HG03354 (cell line): ENCODE data around the gene PHLDA2.
"Not testable (repeated sequence)": the region's sequence is repeated elsewhere in the genome, so short reads cannot be mapped to it uniquely, and the experiment has no call there.

ENCODE experiments used
- ATAC-seq: cut with Tn5 transposase; IDR thresholded peaks from one replicate; pipeline ENCODE4 v1.9.1; 2021; ENCODE audit warnings: mild to moderate bottlenecking; ENCODE audit not compliant: unreplicated experiment, poor library complexity, severe bottlenecking

The PHLDA2 gene

DNA sequence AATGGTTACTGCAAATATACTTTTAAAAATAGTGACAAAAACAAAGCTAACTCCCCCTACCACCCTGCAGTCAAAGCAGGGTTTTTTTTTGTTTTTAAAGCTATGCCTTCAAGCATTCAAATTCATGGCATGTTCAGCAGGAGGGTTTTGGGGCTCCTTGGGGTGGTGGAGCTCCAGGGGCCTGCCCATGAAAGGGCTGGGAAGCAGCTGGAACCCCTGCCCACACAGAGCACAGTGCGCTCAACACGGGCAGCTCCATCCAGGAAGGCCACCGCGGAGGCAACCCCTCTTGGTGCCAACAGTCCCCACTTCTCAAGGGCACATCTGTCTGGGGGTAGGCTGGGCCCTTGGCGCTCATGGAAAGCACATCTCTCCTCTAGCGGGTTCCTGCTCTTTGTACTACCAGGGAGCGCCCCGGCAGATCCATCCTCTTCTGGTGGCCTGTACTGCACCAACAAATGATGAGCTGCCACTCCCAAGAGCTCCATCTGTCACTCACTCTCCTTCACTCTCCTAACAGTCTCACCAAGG is 16.6 kb upstream of the PHLDA2 start:
- no peak for ATAC-seq

DNA sequence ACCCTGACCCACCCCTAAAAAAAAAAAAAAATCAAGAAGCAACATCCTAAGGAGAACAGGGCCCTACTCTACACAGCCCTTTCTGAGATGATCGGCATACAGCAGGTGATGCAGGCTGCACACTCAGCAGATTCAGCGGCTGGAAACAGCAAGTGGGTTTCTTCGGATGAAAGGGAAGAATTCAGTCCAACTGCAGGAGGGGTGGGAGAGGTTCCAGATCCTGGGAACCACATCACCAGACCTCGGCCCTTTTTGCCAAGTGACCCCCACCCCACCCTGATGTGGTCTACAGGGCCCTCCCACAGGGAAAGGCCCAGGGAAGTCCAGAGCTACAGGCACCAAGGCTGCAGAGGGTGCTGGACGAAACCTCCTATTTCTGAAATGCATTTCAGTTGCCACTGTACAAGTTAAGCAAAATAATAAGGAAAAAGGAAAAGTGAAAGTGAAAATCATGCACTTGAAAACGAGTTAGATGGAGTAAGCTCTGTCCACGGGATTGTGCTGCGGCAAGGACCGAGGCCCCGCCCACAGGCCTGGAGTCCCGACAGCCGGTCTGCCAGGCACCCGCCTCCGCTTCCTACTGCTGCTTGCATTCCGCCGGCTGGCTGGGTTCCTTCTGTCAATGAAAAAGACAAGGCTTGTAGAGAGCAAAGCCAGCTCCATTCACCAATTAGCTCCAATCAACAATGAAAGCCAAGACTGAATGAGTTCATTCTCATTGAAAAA is 16.0 kb upstream of the PHLDA2 start:
- no peak for ATAC-seq

DNA sequence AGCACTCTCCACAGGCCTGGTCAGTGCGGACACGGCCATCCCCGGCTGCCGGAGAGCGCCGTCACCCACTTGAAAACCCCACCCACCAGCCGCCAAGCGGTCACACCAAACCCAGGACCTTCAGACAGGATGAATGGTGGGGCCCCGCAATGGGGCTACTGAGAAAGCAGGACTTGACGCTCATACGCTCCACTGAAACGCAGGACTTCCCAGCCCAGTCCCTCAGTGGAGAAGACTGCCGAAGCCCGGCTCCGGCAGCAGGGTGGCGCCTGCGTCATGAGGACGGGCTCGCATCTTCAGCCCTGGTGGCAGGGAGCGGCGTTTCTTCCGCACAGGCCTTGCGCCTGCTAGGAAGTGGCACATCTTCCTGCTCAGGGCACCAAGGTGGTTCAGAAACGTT is 15.3 kb upstream of the PHLDA2 start:
- ATAC-seq, result no peak

- ATAC-seq, result no peak
These were observed 14.5 kb upstream of the PHLDA2 start for GRCh38 chr11:2943711-2944118.

GRCh38 chr11:2942872-2943710 is 13.9 kb upstream of the PHLDA2 start:
- ATAC-seq, result no peak

GRCh38 chr11:2942447-2942846 is 13.2 kb upstream of the PHLDA2 start:
- no peak for ATAC-seq

GRCh38 chr11:2940921-2941821 is 12.0 kb upstream of the PHLDA2 start:
- ATAC-seq, result no peak

- ATAC-seq, result no peak
These were observed 11.1 kb upstream of the PHLDA2 start for GRCh38 chr11:2940147-2940920.

DNA sequence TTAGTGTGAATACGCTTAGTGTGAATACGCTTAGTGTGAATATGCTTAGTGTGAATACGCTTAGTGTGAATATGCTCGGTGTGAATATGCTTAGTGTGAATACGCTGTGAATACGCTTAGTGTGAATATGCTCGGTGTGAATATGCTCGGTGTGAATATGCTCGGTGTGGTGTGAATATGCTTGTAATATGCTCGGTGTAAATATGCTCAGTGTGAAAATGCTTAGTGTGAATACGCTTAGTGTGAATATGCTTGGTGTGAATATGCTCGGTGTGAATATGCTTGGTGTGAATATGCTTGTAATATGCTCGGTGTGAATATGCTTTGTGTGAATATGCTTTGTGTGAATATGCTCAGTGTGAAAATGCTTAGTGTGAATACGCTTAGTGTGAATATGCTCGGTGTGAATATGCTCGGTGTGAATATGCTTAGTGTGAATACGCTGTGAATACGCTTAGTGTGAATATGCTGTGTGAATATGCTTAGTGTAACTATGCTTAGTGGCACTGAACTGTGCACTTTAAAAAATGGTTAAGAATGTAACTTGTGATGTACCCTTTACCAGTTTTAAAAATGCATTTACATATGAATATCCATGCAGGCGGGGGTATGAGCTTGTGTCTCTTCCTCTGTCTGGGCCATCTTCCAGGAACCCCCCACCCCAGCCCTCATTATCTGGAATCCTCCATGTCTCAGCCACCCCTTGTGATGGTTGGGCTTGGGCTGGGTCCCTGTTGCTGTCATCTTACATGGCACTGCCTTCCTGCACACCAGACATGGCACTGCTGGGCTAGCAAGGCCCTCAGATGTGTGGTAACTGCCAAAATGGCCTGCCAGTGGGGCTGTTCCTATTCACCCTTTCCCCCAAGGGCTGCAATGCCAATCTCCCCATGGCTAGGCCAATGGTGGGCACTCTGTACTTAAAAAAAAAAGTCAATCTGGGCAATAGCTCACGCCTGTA is 9.5 kb upstream of the PHLDA2 start:
- ATAC-seq, result not testable (repeated sequence)

GRCh38 chr11:2937641-2938457 is 8.6 kb upstream of the PHLDA2 start:
- ATAC-seq, result not testable (repeated sequence)

DNA sequence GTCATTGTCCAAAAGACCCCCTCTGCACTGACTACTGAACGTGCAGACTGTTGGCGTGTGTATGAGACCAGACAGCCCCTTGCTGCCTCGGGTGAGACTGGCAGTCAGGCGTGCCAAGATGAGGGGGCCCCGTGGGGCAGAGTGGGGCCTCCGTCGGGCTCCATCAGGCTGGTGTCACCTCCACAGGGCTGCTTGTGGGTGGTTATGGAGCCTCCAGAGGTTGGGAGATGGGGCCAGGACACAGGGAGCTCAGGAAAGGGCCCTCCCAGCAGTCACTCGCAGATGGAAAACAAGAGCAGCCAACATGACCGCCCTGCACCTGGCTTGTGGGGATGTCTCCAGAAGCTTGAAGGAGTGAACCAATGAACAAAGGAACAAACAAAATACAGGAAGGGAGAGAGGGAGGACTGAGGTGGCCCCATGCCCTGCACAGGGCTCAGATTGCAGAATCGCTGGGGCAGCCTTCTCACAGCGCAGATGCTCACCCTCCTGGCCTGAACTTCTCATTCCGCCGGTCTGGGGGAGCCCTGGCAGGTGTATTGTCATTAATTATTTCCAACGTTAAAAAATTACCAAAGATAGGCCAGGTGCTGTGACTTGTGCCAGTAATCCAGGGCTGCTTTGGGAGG is 5.5 kb upstream of the PHLDA2 start:
- no peak for ATAC-seq

DNA sequence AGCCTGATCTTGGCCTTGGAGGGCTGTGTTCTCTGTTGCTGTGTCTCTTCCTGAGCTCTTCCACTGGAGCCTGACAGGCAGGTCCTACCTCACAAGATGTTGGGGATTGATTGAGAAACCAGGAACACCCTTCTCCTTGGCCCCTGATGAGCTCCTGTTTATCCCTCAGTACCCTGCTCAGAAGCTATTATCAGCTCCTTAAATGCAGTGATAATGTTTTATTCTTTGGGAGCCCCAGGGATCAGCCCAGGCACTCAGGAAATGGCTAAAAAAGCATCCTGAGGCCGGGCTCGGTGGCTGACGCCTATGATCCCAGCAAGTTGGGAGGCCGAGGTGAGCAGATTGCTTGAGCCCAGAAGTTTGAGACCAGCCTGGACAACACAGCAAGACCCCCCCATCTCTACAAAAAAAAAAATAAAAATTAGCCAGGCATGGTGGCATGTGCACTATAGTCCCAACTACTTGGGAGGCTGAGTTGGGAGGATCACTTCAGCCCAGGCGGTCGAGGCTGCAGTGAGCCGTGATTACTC is 4.9 kb upstream of the PHLDA2 start:
- no peak for ATAC-seq

DNA sequence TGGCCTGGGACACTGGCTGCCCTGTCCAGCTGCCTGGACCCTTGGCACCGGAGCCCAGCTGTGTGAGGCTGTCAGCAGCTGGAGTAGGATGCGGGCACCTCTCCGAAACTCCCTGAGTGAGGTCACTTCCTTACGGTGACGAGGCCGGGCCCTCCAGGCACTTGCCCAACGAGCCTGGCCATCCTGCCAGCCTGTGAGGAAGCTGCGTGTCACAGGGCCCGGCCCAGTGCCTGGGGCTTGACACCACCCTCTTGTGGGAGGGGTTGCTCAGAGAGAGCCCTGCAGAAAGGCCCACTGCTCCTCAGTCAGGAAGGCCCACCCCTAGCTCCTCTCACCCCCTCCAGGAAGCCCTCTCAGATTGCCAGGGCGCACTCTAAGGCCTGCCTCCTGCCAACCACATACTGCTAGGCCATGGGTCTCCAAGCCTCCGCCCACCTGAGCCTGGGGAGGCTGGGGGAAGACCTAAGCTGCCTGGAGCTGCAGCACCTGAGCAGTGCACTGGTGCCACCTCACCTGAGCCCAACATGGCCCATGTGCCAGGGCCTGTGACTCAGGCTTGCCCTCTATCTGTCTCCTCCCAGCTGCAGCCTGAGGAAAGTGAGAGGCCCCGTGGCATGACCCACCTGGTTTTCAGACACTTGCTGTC is 4.3 kb upstream of the PHLDA2 start:
- ATAC-seq, result no peak

GRCh38 chr11:2932850-2933251 is 3.6 kb upstream of the PHLDA2 start:
- ATAC-seq, result no peak

DNA sequence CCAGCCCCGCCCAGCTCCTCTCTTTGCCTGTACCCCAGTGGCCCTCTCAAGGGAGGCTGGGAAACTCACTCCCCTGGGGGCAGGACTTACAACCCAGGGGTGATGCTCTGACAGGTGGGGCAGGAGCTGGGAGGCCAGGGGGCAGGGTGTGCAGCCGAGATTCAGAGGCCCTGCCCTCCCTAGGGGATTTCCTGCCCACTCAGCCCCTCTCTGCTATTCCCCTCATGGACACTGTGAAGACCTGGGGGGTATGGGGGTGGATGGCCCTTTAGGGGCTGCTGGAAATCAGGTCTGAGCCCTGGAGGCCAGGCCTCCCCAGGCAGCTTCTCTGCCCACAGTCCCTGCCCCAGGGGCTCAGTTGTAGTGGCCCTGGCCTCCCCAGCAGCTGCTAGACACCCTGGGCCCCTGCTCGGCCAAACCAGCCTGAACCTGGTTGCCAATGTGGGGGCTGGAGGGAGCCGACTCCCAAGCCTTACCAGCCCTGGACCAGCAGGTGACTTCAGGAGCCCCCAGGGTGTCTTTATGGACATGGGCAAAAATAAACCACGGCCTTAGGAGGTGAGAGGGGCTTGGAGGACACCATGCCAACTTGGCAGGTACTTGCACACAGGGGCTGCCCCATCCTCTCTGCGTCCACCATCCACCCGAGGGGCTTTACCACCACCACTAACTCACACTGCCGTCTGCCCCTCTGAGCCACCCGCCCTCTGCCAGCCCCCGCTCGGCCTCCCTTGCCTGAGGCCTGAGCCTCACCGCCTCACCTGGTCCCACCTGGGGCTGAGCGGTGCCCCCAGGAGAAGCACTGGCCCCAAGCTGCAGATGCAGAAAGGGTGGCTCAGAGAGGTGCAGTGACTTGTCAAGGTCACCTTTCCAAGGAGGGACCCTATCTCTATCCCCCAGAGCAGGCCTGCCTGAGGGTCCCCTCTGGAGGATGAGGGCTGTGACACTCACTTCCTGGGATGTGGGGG is 2.8 kb upstream of the PHLDA2 start:
- no peak for ATAC-seq
